Measurements from ENCODE around the gene SPX. TPM values are rescaled to one million over a fixed set of nuclear protein-coding genes. Genes with fewer than 3 reads are reported as not detected.

Gene SPX
- total and polyA plus RNA-seq, 4 donors = 0.25 to 3.7 (median 0.76) TPM

GRCh38 chr12:21541773-21542172, 15.7 kb downstream of the SPX start (continued):
- TF ChIP-seq MAX (IDR thresholded peaks at IDR 0.05) (no peak), NR2F2 (IDR thresholded peaks at IDR 0.05) (no peak), GABPA (IDR thresholded peaks at IDR 0.05 in 1 of 2, conservative IDR thresholded peaks at IDR 0.05 in 1 of 2) (no peak), FOXA2 (IDR thresholded peaks at IDR 0.05) (no peak)

- H3K27me3 ChIP-seq (ENCODE audit: control insufficient read depth in 4 of 4, insufficient read depth in 4 of 4, low read length in 3 of 4) = no peaks in the 10 kb centered on the region
- H3K9ac ChIP-seq (ENCODE audit: low read depth in 1 of 2, low read length in 2 of 2) = no peak overlapping the region
- no peak overlapping the region for H3K4me3 ChIP-seq (ENCODE audit: low read depth in 1 of 3, low read length in 3 of 3)
- H3K9me3 ChIP-seq (ENCODE audit: control insufficient read depth in 4 of 4, low read length in 3 of 4) = no peaks in the 10 kb centered on the region
- H3K36me3 ChIP-seq (ENCODE audit: control insufficient read depth in 4 of 4, insufficient read depth in 3 of 4, low read depth in 1 of 4, low read length in 3 of 4) = peaks cover 0 to 23% (median 17%) of the 10 kb centered on the region in 4 donors
- no peak for DNase-seq (ENCODE audit: low spot score)
- 71% methylated on average over 5 of the region's 5 CpGs for WGBS
- H3K4me1 ChIP-seq (ENCODE audit: control insufficient read depth in 4 of 4, insufficient read depth in 4 of 4, low read length in 3 of 4) = no peaks in the 10 kb centered on the region
- TF ChIP-seq ZBTB33 (IDR thresholded peaks at IDR 0.05) (no peak), NR2F2 (IDR thresholded peaks at IDR 0.05) (no peak), RXRA (IDR thresholded peaks at IDR 0.05) (no peak), MAX (IDR thresholded peaks at IDR 0.05) (no peak), SP1 (IDR thresholded peaks at IDR 0.05) (no peak), HNF4A (conservative IDR thresholded peaks at IDR 0.05) (no peak), ATF3 (IDR thresholded peaks at IDR 0.05) (no peak), CTCF (IDR thresholded peaks at IDR 0.05; ENCODE audit: low read depth, low read length, missing input control) (no peak), HNF4G (IDR thresholded peaks at IDR 0.05) (no peak), EGR1 (IDR thresholded peaks at IDR 0.05; ENCODE audit: low read depth in 2 of 2) (no peak), RAD21 (IDR thresholded peaks at IDR 0.05) (no peak), TAF1 (conservative IDR thresholded peaks at IDR 0.05) (no peak)
- H3K27ac ChIP-seq (ENCODE audit: low read depth in 1 of 2, low read length in 2 of 2) = no peak overlapping the region
These were observed 16.3 kb downstream of the SPX start for GRCh38 chr12:21542403-21542802.

- Histone ChIP-seq H3K36me3 (ENCODE audit: control insufficient read depth in 4 of 4, insufficient read depth in 3 of 4, low read depth in 1 of 4, low read length in 3 of 4) (peaks cover 0 to 17% (median 14%) of the 10 kb centered on the region in 4 donors), H3K9me3 (ENCODE audit: control insufficient read depth in 4 of 4, low read length in 3 of 4) (no peaks in the 10 kb centered on the region), H3K27me3 (ENCODE audit: control insufficient read depth in 4 of 4, insufficient read depth in 4 of 4, low read length in 3 of 4) (no peaks in the 10 kb centered on the region), H3K27ac (ENCODE audit: low read depth in 1 of 2, low read length in 2 of 2) (no peak overlapping the region), H3K9ac (ENCODE audit: low read depth in 1 of 2, low read length in 2 of 2) (no peak overlapping the region), H3K4me3 (ENCODE audit: low read depth in 1 of 3, low read length in 3 of 3) (no peak overlapping the region), H3K4me1 (ENCODE audit: control insufficient read depth in 4 of 4, insufficient read depth in 4 of 4, low read length in 3 of 4) (no peaks in the 10 kb centered on the region)
- DNase-seq (ENCODE audit: low spot score) = no peak
- TF ChIP-seq GABPA (IDR thresholded peaks at IDR 0.05 in 1 of 2, conservative IDR thresholded peaks at IDR 0.05 in 1 of 2) (no peak), MAX (IDR thresholded peaks at IDR 0.05) (no peak)
These were observed 17.1 kb downstream of the SPX start for GRCh38 chr12:21543151-21543550.
